ENCODE measurements around the gene SGIP1.

The SGIP1 gene

GRCh38 chr1:66641891-66642473, 108.0 kb downstream of the SGIP1 start:
- WGBS (ENCODE audit: extremely low coverage, insufficient coverage, insufficient read length) = no CpG with 5 or more reads among the region's 4 CpGs

GRCh38 chr1:66642992-66643391, 109.0 kb downstream of the SGIP1 start:
- no peaks in the 10 kb centered on the region for H3K79me1 ChIP-seq (ENCODE audit: low read length)
- no peak overlapping the region for H3K4me2 ChIP-seq (ENCODE audit: low read length)
- H4K8ac ChIP-seq (ENCODE audit: low read depth, low read length) = no peak overlapping the region
- H4K12ac ChIP-seq (ENCODE audit: low read depth, low read length) = no peak overlapping the region
- H3K4ac ChIP-seq (ENCODE audit: low read depth, low read length) = no peak overlapping the region
- H3K4me3 ChIP-seq (ENCODE audit: low read depth, low read length) = no peak overlapping the region
- H2BK5ac ChIP-seq (ENCODE audit: low read depth, low read length, poor library complexity) = no peak overlapping the region
- H3K23ac ChIP-seq (ENCODE audit: low read length) = no peak overlapping the region
- H3K9me3 ChIP-seq (ENCODE audit: insufficient read depth, low read depth, low read length) = no peaks in the 10 kb centered on the region
- H2AFZ ChIP-seq (ENCODE audit: insufficient read depth, low read length, poor library complexity) = no peak overlapping the region
- H2AK5ac ChIP-seq (ENCODE audit: low read length) = no peak overlapping the region
- H2BK12ac ChIP-seq (ENCODE audit: low read length) = no peak overlapping the region
- no peak overlapping the region for H3K27ac ChIP-seq (ENCODE audit: low read depth, low read length)
- WGBS (ENCODE audit: extremely low coverage, insufficient coverage, insufficient read length) = no CpG with 5 or more reads among the region's 3 CpGs
- H3K4me1 ChIP-seq (ENCODE audit: control insufficient read depth in 1 of 2, insufficient read depth in 2 of 2, low read length in 2 of 2) = no peaks in the 10 kb centered on the region
- DNase-seq = no peak
- no peaks in the 10 kb centered on the region for H3K79me2 ChIP-seq (ENCODE audit: control insufficient read depth, insufficient read depth, low read length, poor library complexity)
- H4K91ac ChIP-seq (ENCODE audit: low read depth, low read length) = no peak overlapping the region
- no peak overlapping the region for H3K18ac ChIP-seq (ENCODE audit: low read length)
- H2BK120ac ChIP-seq (ENCODE audit: insufficient read depth, low read length, poor library complexity) = no peak overlapping the region
- H3K9ac ChIP-seq (ENCODE audit: low read length) = no peak overlapping the region
- no peak overlapping the region for H3K14ac ChIP-seq (ENCODE audit: low read length)
- no peaks in the 10 kb centered on the region for H3K27me3 ChIP-seq (ENCODE audit: insufficient read depth, low read length)
- no peaks in the 10 kb centered on the region for H3K36me3 ChIP-seq (ENCODE audit: control insufficient read depth in 1 of 2, insufficient read depth in 2 of 2, low read length in 2 of 2)

More at GRCh38 chr1:66641891-66642473, 108.0 kb downstream of the SGIP1 start:
- no peaks in the 10 kb centered on the region for H3K79me2 ChIP-seq (ENCODE audit: control insufficient read depth, insufficient read depth, low read length, poor library complexity)
- H3K4me3 ChIP-seq (ENCODE audit: low read depth, low read length) = no peak overlapping the region
- H3K36me3 ChIP-seq (ENCODE audit: control insufficient read depth in 1 of 2, insufficient read depth in 2 of 2, low read length in 2 of 2) = no peaks in the 10 kb centered on the region
- no peak overlapping the region for H3K23ac ChIP-seq (ENCODE audit: low read length)
- H3K27ac ChIP-seq (ENCODE audit: low read depth, low read length) = no peak overlapping the region
- no peak overlapping the region for H3K4me2 ChIP-seq (ENCODE audit: low read length)
- H4K12ac ChIP-seq (ENCODE audit: low read depth, low read length) = no peak overlapping the region
- H2BK12ac ChIP-seq (ENCODE audit: low read length) = no peak overlapping the region
- H2BK120ac ChIP-seq (ENCODE audit: insufficient read depth, low read length, poor library complexity) = no peak overlapping the region
- no peak overlapping the region for H2AFZ ChIP-seq (ENCODE audit: insufficient read depth, low read length, poor library complexity)
- H2BK5ac ChIP-seq (ENCODE audit: low read depth, low read length, poor library complexity) = no peak overlapping the region
- no peak overlapping the region for H2AK5ac ChIP-seq (ENCODE audit: low read length)
- no peak overlapping the region for H4K91ac ChIP-seq (ENCODE audit: low read depth, low read length)
- no peak overlapping the region for H4K8ac ChIP-seq (ENCODE audit: low read depth, low read length)
- no peak overlapping the region for H3K4ac ChIP-seq (ENCODE audit: low read depth, low read length)
- H3K4me1 ChIP-seq (ENCODE audit: control insufficient read depth in 1 of 2, insufficient read depth in 2 of 2, low read length in 2 of 2) = no peaks in the 10 kb centered on the region
- no peaks in the 10 kb centered on the region for H3K27me3 ChIP-seq (ENCODE audit: insufficient read depth, low read length)
- no peaks in the 10 kb centered on the region for H3K79me1 ChIP-seq (ENCODE audit: low read length)
- H3K9ac ChIP-seq (ENCODE audit: low read length) = no peak overlapping the region
- H3K18ac ChIP-seq (ENCODE audit: low read length) = no peak overlapping the region
- H3K14ac ChIP-seq (ENCODE audit: low read length) = no peak overlapping the region
- no peaks in the 10 kb centered on the region for H3K9me3 ChIP-seq (ENCODE audit: insufficient read depth, low read depth, low read length)
- no peak for DNase-seq

GRCh38 chr1:66644331-66644730, 110.4 kb downstream of the SGIP1 start:
- Histone ChIP-seq H3K4ac (ENCODE audit: low read depth, low read length) (no peak overlapping the region), H3K4me2 (ENCODE audit: low read length) (no peak overlapping the region), H4K91ac (ENCODE audit: low read depth, low read length) (no peak overlapping the region)

GRCh38 chr1:66648901-66649595, 115.1 kb downstream of the SGIP1 start:
- no CpG with 5 or more reads among the region's 2 CpGs for WGBS (ENCODE audit: extremely low coverage, insufficient coverage, insufficient read length)
- H3K4me1 ChIP-seq (ENCODE audit: control insufficient read depth in 1 of 2, insufficient read depth in 2 of 2, low read length in 2 of 2) = no peaks in the 10 kb centered on the region

More at GRCh38 chr1:66644331-66644730, 110.4 kb downstream of the SGIP1 start:
- Histone ChIP-seq H2BK12ac (ENCODE audit: low read length) (no peak overlapping the region), H4K12ac (ENCODE audit: low read depth, low read length) (no peak overlapping the region), H3K79me2 (ENCODE audit: control insufficient read depth, insufficient read depth, low read length, poor library complexity) (no peaks in the 10 kb centered on the region), H3K9me3 (ENCODE audit: insufficient read depth, low read depth, low read length) (no peaks in the 10 kb centered on the region), H3K27me3 (ENCODE audit: insufficient read depth, low read length) (no peaks in the 10 kb centered on the region), H3K4me1 (ENCODE audit: control insufficient read depth in 1 of 2, insufficient read depth in 2 of 2, low read length in 2 of 2) (no peaks in the 10 kb centered on the region), H2AFZ (ENCODE audit: insufficient read depth, low read length, poor library complexity) (no peak overlapping the region), H3K23ac (ENCODE audit: low read length) (no peak overlapping the region), H3K14ac (ENCODE audit: low read length) (no peak overlapping the region), H3K79me1 (ENCODE audit: low read length) (no peaks in the 10 kb centered on the region), H3K36me3 (ENCODE audit: control insufficient read depth in 1 of 2, insufficient read depth in 2 of 2, low read length in 2 of 2) (no peaks in the 10 kb centered on the region), H3K4me3 (ENCODE audit: low read depth, low read length) (no peak overlapping the region), H3K27ac (ENCODE audit: low read depth, low read length) (no peak overlapping the region), H3K18ac (ENCODE audit: low read length) (no peak overlapping the region), H2AK5ac (ENCODE audit: low read length) (no peak overlapping the region), H2BK120ac (ENCODE audit: insufficient read depth, low read length, poor library complexity) (no peak overlapping the region), H2BK5ac (ENCODE audit: low read depth, low read length, poor library complexity) (no peak overlapping the region), H3K9ac (ENCODE audit: low read length) (no peak overlapping the region), H4K8ac (ENCODE audit: low read depth, low read length) (no peak overlapping the region)
- WGBS (ENCODE audit: extremely low coverage, insufficient coverage, insufficient read length) = no CpG with 5 or more reads among the region's 3 CpGs
- DNase-seq = no peak

More at GRCh38 chr1:66648901-66649595, 115.1 kb downstream of the SGIP1 start:
- H3K79me1 ChIP-seq (ENCODE audit: low read length) = no peaks in the 10 kb centered on the region
- no peaks in the 10 kb centered on the region for H3K79me2 ChIP-seq (ENCODE audit: control insufficient read depth, insufficient read depth, low read length, poor library complexity)
- no peak overlapping the region for H4K12ac ChIP-seq (ENCODE audit: low read depth, low read length)
- H4K8ac ChIP-seq (ENCODE audit: low read depth, low read length) = no peak overlapping the region
- H4K91ac ChIP-seq (ENCODE audit: low read depth, low read length) = no peak overlapping the region
- no peaks in the 10 kb centered on the region for H3K9me3 ChIP-seq (ENCODE audit: insufficient read depth, low read depth, low read length)
- no peak overlapping the region for H2BK5ac ChIP-seq (ENCODE audit: low read depth, low read length, poor library complexity)
- no peak overlapping the region for H3K23ac ChIP-seq (ENCODE audit: low read length)
- H3K18ac ChIP-seq (ENCODE audit: low read length) = no peak overlapping the region
- no peak overlapping the region for H3K9ac ChIP-seq (ENCODE audit: low read length)
- no peak overlapping the region for H3K4me2 ChIP-seq (ENCODE audit: low read length)
- no peak for DNase-seq
- no peak overlapping the region for H3K4me3 ChIP-seq (ENCODE audit: low read depth, low read length)
- no peaks in the 10 kb centered on the region for H3K36me3 ChIP-seq (ENCODE audit: control insufficient read depth in 1 of 2, insufficient read depth in 2 of 2, low read length in 2 of 2)
- H3K27me3 ChIP-seq (ENCODE audit: insufficient read depth, low read length) = no peaks in the 10 kb centered on the region
- H3K27ac ChIP-seq (ENCODE audit: low read depth, low read length) = no peak overlapping the region
- H2BK120ac ChIP-seq (ENCODE audit: insufficient read depth, low read length, poor library complexity) = no peak overlapping the region
- no peak overlapping the region for H2BK12ac ChIP-seq (ENCODE audit: low read length)
- no peak overlapping the region for H3K4ac ChIP-seq (ENCODE audit: low read depth, low read length)
- no peak overlapping the region for H2AFZ ChIP-seq (ENCODE audit: insufficient read depth, low read length, poor library complexity)
- no peak overlapping the region for H3K14ac ChIP-seq (ENCODE audit: low read length)
- no peak overlapping the region for H2AK5ac ChIP-seq (ENCODE audit: low read length)

Measured in trophoblast cell (in vitro differentiated cells and primary cell).